ENCODE results near the gene HLA-DRB5. TPM values are rescaled to one million over a fixed set of nuclear protein-coding genes. Genes with fewer than 3 reads are reported as not detected.

Gene HLA-DRB5
- total RNA-seq, 1 donor from 2014 or later: 0.60 TPM

DNA sequence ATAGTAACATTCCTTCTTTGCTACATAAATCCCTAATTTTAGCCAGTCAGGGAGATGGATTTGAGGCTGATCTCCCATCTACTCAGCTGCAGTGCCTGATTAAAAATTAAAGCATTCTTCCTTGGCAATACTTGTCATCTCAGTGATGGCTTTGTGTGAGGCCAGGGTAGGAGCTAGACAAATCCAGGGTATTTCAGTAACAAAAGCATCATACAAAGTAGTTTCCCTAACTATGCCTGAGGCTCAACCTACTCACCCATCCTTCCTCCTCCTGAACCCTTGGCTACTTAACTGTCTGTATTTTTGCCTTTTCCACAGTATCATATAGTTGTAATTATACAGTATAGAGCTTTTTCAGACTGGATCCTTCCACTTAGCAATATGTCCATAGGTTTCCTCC is 37.7 kb downstream of the HLA-DRB5 start:
- no peaks in the 10 kb centered on the region for H3K9me3 Mint-ChIP-seq (ENCODE audit: low read depth)
- TF ChIP-seq, protein P1, sequence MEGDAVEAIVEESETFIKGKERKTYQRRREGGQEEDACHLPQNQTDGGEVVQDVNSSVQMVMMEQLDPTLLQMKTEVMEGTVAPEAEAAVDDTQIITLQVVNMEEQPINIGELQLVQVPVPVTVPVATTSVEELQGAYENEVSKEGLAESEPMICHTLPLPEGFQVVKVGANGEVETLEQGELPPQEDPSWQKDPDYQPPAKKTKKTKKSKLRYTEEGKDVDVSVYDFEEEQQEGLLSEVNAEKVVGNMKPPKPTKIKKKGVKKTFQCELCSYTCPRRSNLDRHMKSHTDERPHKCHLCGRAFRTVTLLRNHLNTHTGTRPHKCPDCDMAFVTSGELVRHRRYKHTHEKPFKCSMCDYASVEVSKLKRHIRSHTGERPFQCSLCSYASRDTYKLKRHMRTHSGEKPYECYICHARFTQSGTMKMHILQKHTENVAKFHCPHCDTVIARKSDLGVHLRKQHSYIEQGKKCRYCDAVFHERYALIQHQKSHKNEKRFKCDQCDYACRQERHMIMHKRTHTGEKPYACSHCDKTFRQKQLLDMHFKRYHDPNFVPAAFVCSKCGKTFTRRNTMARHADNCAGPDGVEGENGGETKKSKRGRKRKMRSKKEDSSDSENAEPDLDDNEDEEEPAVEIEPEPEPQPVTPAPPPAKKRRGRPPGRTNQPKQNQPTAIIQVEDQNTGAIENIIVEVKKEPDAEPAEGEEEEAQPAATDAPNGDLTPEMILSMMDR (IDR thresholded peaks at IDR 0.05; ENCODE audit: unreplicated experiment): no peak
- H3K4me3 Mint-ChIP-seq (ENCODE audit: low read depth): no peak overlapping the region
- peaks cover 13% of the 10 kb centered on the region for H3K27me3 Mint-ChIP-seq
- H3K27ac Mint-ChIP-seq: no peak overlapping the region
- DNase-seq (ENCODE audit: low spot score, unreplicated experiment): no peak
- no peaks in the 10 kb centered on the region for H3K4me1 Mint-ChIP-seq (ENCODE audit: low read depth)
- no peaks in the 10 kb centered on the region for H3K36me3 Mint-ChIP-seq (ENCODE audit: insufficient read depth)

DNA sequence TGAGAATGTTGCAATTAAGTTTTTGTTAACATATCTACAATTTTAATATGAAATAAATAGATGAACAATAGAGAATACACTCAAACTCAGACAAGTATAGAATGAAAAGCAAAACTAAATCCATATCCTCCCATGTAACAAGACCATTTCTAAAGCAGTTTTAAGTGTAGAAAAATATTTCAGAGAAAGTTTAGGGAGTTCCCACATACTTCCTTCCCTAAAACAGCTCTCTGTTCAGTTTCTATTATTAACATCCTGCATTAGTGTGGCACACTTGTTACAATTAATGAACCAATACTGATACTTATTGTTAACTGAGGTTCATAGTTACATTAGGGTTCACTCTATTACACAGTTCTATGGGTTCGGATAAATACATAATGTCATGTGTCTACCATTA is 38.4 kb downstream of the HLA-DRB5 start:
- no peaks in the 10 kb centered on the region for H3K9me3 Mint-ChIP-seq (ENCODE audit: low read depth)
- no peak overlapping the region for H3K4me3 Mint-ChIP-seq (ENCODE audit: low read depth)
- DNase-seq (ENCODE audit: low spot score, unreplicated experiment): no peak
- TF ChIP-seq, protein P1 (IDR thresholded peaks at IDR 0.05; ENCODE audit: unreplicated experiment): no peak
- H3K27me3 Mint-ChIP-seq: peaks cover 13% of the 10 kb centered on the region
- no peaks in the 10 kb centered on the region for H3K36me3 Mint-ChIP-seq (ENCODE audit: insufficient read depth)
- no peak overlapping the region for H3K27ac Mint-ChIP-seq
- no peaks in the 10 kb centered on the region for H3K4me1 Mint-ChIP-seq (ENCODE audit: low read depth)

DNA sequence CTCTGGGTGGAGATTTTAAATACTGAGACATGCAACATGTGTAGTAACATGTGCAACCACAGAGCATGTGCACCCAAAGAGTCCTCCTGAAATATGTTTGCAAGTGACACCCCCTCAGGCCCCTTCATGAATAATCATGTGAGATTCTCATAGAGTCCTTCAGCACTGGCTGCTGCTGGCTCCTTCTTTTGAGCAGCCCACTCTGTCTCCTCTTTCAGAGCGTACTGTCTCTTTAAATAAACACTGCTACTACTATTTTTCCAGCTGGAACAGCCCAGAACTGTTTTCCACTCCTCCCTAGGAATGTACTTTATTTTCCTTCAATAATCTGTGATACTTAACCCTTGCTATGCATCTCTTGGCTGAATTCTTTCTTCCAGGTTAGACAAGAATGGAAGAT is 42.0 kb downstream of the HLA-DRB5 start:
- peaks cover 10% of the 10 kb centered on the region for H3K27me3 Mint-ChIP-seq
- TF ChIP-seq, protein P1 (IDR thresholded peaks at IDR 0.05; ENCODE audit: unreplicated experiment): no peak

DNA sequence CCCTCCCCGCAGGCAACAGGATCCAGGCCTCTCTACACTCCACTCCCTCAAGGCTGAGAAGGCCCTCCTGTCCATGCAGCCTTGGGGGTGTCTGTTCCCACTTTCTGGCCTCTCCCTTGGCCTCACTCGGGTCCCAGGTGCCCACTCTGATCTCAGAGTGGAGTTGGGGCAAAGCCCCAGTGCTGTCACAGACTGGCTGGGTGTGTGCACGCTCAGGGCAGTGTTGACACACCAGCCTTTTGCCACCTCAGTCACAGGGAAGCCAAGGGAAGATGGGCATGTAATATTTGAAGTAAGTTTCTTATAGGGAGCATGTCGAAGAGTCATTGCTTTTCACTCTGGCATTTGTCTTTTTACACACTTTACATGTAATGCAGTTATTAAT is 45.5 kb downstream of the HLA-DRB5 start:
- DNase-seq (ENCODE audit: low spot score, unreplicated experiment): no peak
- Mint-ChIP-seq H3K4me3 (ENCODE audit: low read depth) (no peak overlapping the region), H3K27me3 (no peaks in the 10 kb centered on the region), H3K36me3 (ENCODE audit: insufficient read depth) (no peaks in the 10 kb centered on the region), H3K27ac (no peak overlapping the region), H3K9me3 (ENCODE audit: low read depth) (no peaks in the 10 kb centered on the region), H3K4me1 (ENCODE audit: low read depth) (no peaks in the 10 kb centered on the region)
- TF ChIP-seq, protein P1 (IDR thresholded peaks at IDR 0.05; ENCODE audit: unreplicated experiment): no peak

More for the DNA sequence above, 42.0 kb downstream of the HLA-DRB5 start:
- H3K27ac Mint-ChIP-seq: no peak overlapping the region
- no peaks in the 10 kb centered on the region for H3K4me1 Mint-ChIP-seq (ENCODE audit: low read depth)
- no peak for DNase-seq (ENCODE audit: low spot score, unreplicated experiment)
- H3K9me3 Mint-ChIP-seq (ENCODE audit: low read depth): no peaks in the 10 kb centered on the region
- H3K36me3 Mint-ChIP-seq (ENCODE audit: insufficient read depth): no peaks in the 10 kb centered on the region
- H3K4me3 Mint-ChIP-seq (ENCODE audit: low read depth): no peak overlapping the region

DNA sequence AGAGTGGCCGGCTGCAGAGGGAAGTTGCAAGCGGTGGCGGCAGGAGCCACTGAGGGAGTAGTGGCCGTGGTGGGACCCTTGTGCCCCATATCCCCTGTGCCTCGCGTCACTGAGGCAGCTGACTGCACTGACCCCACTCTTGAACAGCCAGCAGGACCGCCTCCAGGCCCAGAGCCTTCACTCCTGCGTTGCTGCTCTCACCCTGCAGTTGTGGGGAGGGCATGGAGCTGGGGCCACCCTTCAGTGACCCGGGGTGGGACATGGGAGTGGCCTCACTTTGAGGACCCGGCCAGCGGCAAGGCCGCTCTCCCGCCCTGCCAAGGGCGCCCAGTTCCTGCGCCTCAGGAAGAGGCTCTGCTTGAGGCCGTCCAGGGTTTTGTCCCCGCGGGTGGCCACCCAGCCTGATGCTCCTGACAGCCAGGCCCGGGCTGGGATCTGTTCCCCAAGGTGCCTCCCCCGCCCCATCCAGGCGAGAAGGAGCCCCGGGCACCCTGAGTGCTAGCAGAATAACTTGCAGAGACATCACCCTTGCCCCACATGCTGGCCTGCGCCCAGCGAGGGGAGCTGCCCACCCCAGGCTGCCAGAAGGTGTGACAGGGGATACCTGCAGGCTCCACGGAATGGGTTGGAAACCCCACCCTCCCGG is 46.0 kb downstream of the HLA-DRB5 start:
- no peak overlapping the region for H3K27ac Mint-ChIP-seq
- no peaks in the 10 kb centered on the region for H3K36me3 Mint-ChIP-seq (ENCODE audit: insufficient read depth)
- TF ChIP-seq, protein P1 (IDR thresholded peaks at IDR 0.05; ENCODE audit: unreplicated experiment): no peak
- H3K27me3 Mint-ChIP-seq: no peaks in the 10 kb centered on the region
- no peak for DNase-seq (ENCODE audit: low spot score, unreplicated experiment)
- peaks cover under 1% of the 10 kb centered on the region for H3K9me3 Mint-ChIP-seq (ENCODE audit: low read depth)
- H3K4me1 Mint-ChIP-seq (ENCODE audit: low read depth): no peaks in the 10 kb centered on the region
- H3K4me3 Mint-ChIP-seq (ENCODE audit: low read depth): no peak overlapping the region
